ENCODE results near the gene PPT2. TPM values are rescaled to one million over a fixed set of nuclear protein-coding genes. Genes with fewer than 3 reads are reported as not detected.

PPT2 gene
- total RNA-seq, 6 experiments from 2014 or later, result 6.4 to 16.0 (median 8.9) TPM

GRCh38 chr6:32128751-32129296, 25.1 kb upstream of the PPT2 start:
- H3K9me3 ChIP-seq, result no peaks in the 10 kb centered on the region
- H3K27me3 ChIP-seq, result no peaks in the 10 kb centered on the region
- TF ChIP-seq POLR2A (IDR thresholded peaks at IDR 0.05), result no peak
- no peak for TF ChIP-seq CTCF (IDR thresholded peaks at IDR 0.05)
- no peak for ATAC-seq
- H3K4me3 ChIP-seq, result peak overlapping the region; percentile 52 to 61 (median 55)
- intact Hi-C loops (cut with DNase I), result no loop called here
- H3K36me3 ChIP-seq, result peaks cover 0 to 24% (median 8%) of the 10 kb centered on the region in 4 donors
- peak overlapping the region in 2 of 3 donors; percentile 19 to 74 for H3K27ac ChIP-seq
- 79% methylated on average over 4 of the region's 13 CpGs for WGBS (ENCODE audit: insufficient coverage, low coverage, low lambda C conversion rate, missing lambda C conversion rate)
- DNase-seq, result no peak
- peaks cover 0 to 28% (median 13%) of the 10 kb centered on the region in 4 donors for H3K4me1 ChIP-seq

GRCh38 chr6:32129297-32130088, 24.4 kb upstream of the PPT2 start:
- intact Hi-C loops (cut with DNase I), result no loop called here
- peaks cover 0 to 28% (median 13%) of the 10 kb centered on the region in 4 donors for H3K4me1 ChIP-seq

GRCh38 chr6:32131439-32131948, 22.4 kb upstream of the PPT2 start:
- Histone ChIP-seq H3K27me3 (no peaks in the 10 kb centered on the region), H3K4me1 (peaks cover 0 to 24% (median 13%) of the 10 kb centered on the region in 4 donors), H3K27ac (no peak overlapping the region), H3K4me3 (no peak overlapping the region), H3K36me3 (peaks cover 0 to 2% (median under 1%) of the 10 kb centered on the region in 4 donors), H3K9me3 (no peaks in the 10 kb centered on the region)
- DNase-seq (no peak), ATAC-seq (no peak)
- 71% methylated on average over 8 of the region's 14 CpGs for WGBS (ENCODE audit: insufficient coverage, low coverage, low lambda C conversion rate, missing lambda C conversion rate)
- TF ChIP-seq POLR2A (IDR thresholded peaks at IDR 0.05) (no peak), CTCF (IDR thresholded peaks at IDR 0.05) (no peak)
- intact Hi-C loops (cut with DNase I), result no loop called here

More at GRCh38 chr6:32129297-32130088, 24.4 kb upstream of the PPT2 start:
- Histone ChIP-seq H3K27me3 (no peaks in the 10 kb centered on the region), H3K4me3 (peak overlapping the region; percentile 52 to 61 (median 55)), H3K9me3 (no peaks in the 10 kb centered on the region), H3K36me3 (peaks cover 0 to 19% (median 8%) of the 10 kb centered on the region in 4 donors), H3K27ac (peak overlapping the region; percentile 74 to 85 (median 81))
- 31% methylated on average over 19 of the region's 22 CpGs for WGBS (ENCODE audit: insufficient coverage, low coverage, low lambda C conversion rate, missing lambda C conversion rate)
- TF ChIP-seq CTCF (IDR thresholded peaks at IDR 0.05), result no peak
- TF ChIP-seq POLR2A (IDR thresholded peaks at IDR 0.05), result no peak
- ATAC-seq, result peak; percentile 52 to 60 (median 56)
- DNase-seq, result no peak

GRCh38 chr6:32132110-32132509, 21.8 kb upstream of the PPT2 start:
- Histone ChIP-seq H3K4me1 (peaks cover 0 to 19% (median 10%) of the 10 kb centered on the region in 4 donors), H3K4me3 (no peak overlapping the region), H3K9me3 (no peaks in the 10 kb centered on the region), H3K27me3 (no peaks in the 10 kb centered on the region), H3K27ac (no peak overlapping the region), H3K36me3 (no peaks in the 10 kb centered on the region)
- DNase-seq (no peak), ATAC-seq (no peak)
- no peak for TF ChIP-seq POLR2A (IDR thresholded peaks at IDR 0.05)
- TF ChIP-seq CTCF (IDR thresholded peaks at IDR 0.05), result no peak
- intact Hi-C loops (cut with DNase I), result no loop called here

Data from right lobe of liver (tissue), 6 donors.